Mucosa of descending colon (tissue), 3 donors: ENCODE measurements around the gene BHMT2. TPM values are rescaled to one million over a fixed set of nuclear protein-coding genes. Genes with fewer than 3 reads are reported as not detected.

Experiments used
- ATAC-seq: fragments of 200-7000 bp; cut with Tn5 transposase; one replicate; pipeline ENCODE4 v1.9.1; 2020; ENCODE audit warnings: mild to moderate bottlenecking, moderate library complexity
- DNase-seq, 3 donors: peaks; one replicate each; pipeline ENCODE4 v3.0.0-alpha.2; 2020
- H3K36me3 ChIP-seq: fragments of 200-600 bp; one replicate; pipeline ENCODE4 v1.8.0; 2021; ENCODE audit warnings: low read depth, mild to moderate bottlenecking
- H3K4me1 ChIP-seq: fragments of 200-600 bp; one replicate; pipeline ENCODE4 v1.8.0; 2021; ENCODE audit warnings: low read depth, mild to moderate bottlenecking
- H3K4me3 ChIP-seq: fragments of 200-600 bp; one replicate; pipeline ENCODE4 v1.8.0; 2021; ENCODE audit warnings: mild to moderate bottlenecking
- H3K9me3 ChIP-seq: fragments of 200-600 bp; one replicate; pipeline ENCODE4 v1.8.0; 2021; ENCODE audit warnings: mild to moderate bottlenecking
- intact Hi-C, 2 donors: fragments of 100-400 bp; cut with DNase I in 1 of 2; cut with micrococcal nuclease in 1 of 2; formaldehyde crosslinking; loops; one replicate each; pipeline versions ENCODE4 v1.11.0 to v1.11.1; 2022; cut with DNase I, micrococcal nuclease
- total RNA-seq, 3 donors: library from RNA; stranded (reverse); fragmentation: NEBNext Ultra II Directional in 2 of 3; extraction: Animal tissue kit (Norgen Biotek cat#: 25700) in 2 of 3; gene quantifications; one replicate each; pipeline versions ENCODE4 v1.2.1 to v1.2.4, GENCODE V29; 2021 to 2023
- TF ChIP-seq, protein P1 (sequence below): fragments of 200-600 bp; IDR thresholded peaks from one replicate; pipeline ENCODE4 v1.8.0; 2022; ENCODE audit warnings: antibody characterized with exemption, mild to moderate bottlenecking
- donor health status: DM: no; HTN: no; CAD: no; lungs with moderate emphysema.
- donor health status: DM: no; HTN: no; CAD: no.
- donor health status: DM: no; HTN: yes; CAD: no.

The BHMT2 gene
- total RNA-seq, 3 donors from 2014 or later: 0.49 to 17.7 (median 0.70) TPM

DNA sequence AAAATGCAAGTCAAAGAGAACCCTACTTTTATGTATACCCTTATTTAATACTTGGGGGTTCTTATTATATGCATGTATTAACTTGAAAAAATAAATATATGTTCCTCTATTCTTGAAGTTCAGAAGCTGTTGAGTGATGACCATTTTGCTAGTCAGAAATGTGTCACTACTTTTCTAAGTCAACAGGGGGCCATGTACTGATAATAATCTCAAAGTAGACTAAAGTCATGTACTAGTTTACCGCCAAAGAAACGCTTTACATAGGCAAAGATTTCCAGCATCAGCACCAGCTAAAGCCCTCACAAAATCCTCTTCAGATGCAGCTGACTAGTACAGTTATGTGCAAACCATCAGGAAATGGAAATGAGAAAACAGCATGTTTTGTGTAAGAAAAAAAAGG, 36.3 kb downstream of the BHMT2 start:
- intact Hi-C loops: no loop called here
- no peak for DNase-seq
- Histone ChIP-seq H3K9me3 (no peaks in the 10 kb centered on the region), H3K36me3 (no peaks in the 10 kb centered on the region), H3K4me1 (no peaks in the 10 kb centered on the region), H3K4me3 (no peak overlapping the region)
- TF ChIP-seq, protein P1, sequence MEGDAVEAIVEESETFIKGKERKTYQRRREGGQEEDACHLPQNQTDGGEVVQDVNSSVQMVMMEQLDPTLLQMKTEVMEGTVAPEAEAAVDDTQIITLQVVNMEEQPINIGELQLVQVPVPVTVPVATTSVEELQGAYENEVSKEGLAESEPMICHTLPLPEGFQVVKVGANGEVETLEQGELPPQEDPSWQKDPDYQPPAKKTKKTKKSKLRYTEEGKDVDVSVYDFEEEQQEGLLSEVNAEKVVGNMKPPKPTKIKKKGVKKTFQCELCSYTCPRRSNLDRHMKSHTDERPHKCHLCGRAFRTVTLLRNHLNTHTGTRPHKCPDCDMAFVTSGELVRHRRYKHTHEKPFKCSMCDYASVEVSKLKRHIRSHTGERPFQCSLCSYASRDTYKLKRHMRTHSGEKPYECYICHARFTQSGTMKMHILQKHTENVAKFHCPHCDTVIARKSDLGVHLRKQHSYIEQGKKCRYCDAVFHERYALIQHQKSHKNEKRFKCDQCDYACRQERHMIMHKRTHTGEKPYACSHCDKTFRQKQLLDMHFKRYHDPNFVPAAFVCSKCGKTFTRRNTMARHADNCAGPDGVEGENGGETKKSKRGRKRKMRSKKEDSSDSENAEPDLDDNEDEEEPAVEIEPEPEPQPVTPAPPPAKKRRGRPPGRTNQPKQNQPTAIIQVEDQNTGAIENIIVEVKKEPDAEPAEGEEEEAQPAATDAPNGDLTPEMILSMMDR: no peak
- ATAC-seq: no peak

DNA sequence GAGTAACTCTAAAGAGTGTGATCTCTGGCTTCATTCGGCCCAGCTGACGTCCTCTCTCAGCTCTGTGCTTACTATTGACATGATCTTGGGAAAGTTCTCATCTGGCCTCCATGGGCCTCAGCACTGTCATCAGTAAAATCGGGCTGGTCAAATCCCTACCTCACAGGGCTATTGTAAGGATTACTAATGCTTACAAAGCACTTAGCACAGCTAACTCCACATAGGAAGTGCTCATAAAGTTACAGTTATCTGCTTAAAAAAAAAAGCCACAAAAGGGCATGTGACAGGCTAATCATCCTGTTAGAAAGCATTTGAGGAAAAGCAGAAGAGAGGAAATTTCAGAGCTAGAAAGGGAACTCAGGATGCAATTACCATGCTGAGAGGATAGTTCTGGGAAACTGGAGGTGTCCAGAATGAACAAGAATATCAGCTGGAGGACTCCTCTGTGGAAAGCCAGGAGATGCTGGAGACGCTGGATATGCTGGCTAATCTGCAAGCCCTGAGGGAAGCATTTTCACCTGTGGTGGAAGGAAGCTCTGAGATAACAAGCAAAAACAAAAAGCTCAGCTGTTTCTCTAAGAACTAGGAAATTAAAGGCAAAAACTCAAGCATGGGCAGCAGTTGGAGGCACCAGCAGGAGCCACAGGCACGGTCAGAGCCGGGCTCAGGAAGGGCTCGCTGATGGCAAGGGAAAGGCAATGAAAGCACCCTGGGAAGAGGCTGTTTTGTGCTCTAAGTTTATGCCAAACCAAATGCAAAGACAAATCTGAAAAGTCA, 37.6 kb downstream of the BHMT2 start:
- Histone ChIP-seq H3K36me3 (no peaks in the 10 kb centered on the region), H3K4me1 (peaks cover 3% of the 10 kb centered on the region), H3K4me3 (no peak overlapping the region), H3K9me3 (no peaks in the 10 kb centered on the region)
- ATAC-seq: peak; percentile 21
- intact Hi-C loops: no loop called here
- DNase-seq: no peak
- TF ChIP-seq, protein P1: no peak

DNA sequence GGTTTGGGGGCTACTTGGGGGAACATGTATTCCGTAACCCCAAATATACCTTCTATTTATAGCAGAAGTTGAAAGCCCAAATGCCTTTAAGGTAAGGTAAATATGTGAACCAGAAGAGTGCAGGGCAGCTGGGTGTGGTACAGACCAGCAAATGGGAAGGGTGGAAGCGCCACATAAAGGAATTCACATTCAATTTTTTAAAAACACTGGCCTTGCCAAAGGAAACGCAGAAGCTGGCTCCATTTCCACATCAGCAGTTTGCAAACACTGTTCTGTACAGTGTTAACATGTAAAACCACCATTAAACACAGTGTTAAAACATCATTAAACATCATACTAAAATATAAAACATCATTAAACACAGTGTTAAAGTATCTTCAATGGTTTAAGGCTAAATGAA, 38.5 kb downstream of the BHMT2 start:
- intact Hi-C loops: no loop called here
- H3K9me3 ChIP-seq: no peaks in the 10 kb centered on the region
- DNase-seq (no peak), ATAC-seq (no peak)
- no peak overlapping the region for H3K4me3 ChIP-seq
- H3K4me1 ChIP-seq: peaks cover 3% of the 10 kb centered on the region
- H3K36me3 ChIP-seq: no peaks in the 10 kb centered on the region
- TF ChIP-seq, protein P1: no peak

DNA sequence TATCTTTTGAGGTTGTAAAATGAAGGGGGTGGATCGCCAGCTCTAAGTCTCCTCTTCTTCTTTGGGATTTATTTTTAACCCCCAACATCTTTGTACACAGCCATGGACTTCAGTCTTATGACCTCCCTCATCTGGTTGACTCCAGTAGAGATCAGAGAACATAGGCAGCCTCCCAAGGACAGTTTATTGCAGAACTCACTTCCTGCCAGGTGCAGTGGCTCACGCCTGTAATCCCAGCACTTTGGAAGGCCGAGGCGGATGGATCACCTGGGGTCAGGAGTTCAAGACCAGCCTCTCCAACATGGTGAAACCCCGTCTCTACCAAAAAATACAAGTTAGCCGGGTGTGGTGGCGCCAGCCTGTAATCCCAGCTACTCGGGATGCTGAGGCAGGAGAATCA, 39.2 kb downstream of the BHMT2 start:
- no peaks in the 10 kb centered on the region for H3K36me3 ChIP-seq
- TF ChIP-seq, protein P1: no peak
- DNase-seq (no peak), ATAC-seq (no peak)
- no peak overlapping the region for H3K4me3 ChIP-seq
- intact Hi-C loops: no loop called here
- H3K4me1 ChIP-seq: peaks cover 3% of the 10 kb centered on the region
- no peaks in the 10 kb centered on the region for H3K9me3 ChIP-seq

DNA sequence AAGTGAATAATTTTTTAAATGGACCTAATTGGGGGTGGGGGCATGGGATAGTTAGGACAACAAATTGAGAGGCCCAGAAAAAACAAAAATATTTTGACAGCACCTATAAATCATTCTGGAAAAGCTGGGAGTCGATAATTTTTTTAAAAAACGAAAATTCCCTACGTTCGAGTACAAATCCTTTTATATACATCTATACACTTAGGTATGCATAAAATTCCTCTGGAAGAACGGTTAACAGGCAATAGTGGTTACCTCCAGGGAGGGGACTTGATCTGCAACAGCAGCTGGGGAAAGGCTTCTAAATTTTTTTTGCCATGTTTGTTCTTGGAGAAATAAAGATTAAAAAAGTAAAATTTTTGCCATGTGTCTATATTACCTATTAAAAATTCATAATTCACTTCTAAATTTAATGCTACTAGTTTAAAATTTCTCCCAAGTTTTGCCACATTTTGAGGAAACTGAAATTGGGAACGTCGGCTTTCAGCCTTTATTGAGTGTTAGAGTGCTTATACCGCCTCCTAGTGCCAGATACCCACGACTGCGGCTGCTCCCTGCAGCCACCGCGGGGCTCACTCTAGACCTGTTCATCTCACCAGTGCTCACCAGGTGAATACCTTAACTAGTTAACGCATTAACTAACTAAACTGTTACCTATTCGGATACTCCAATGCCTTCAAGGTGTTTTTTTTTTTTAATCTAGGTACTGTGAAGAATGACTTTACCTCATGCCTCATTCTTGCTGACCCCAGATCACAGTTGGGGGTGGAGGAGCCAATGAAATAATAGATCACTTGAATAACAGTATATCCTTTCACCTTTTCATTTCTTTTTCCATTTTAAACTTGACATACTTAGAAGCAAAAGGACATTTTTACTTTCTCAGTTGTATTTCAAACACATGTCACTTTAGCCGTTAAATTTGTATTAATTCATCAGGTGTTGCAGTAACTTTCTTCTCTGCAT, 40.2 kb downstream of the BHMT2 start:
- DNase-seq: peak in 2 of 3 donors; percentile 35 to 51
- TF ChIP-seq, protein P1: no peak
- intact Hi-C loops: no loop called here
- H3K4me3 ChIP-seq: no peak overlapping the region
- no peaks in the 10 kb centered on the region for H3K9me3 ChIP-seq
- H3K4me1 ChIP-seq: peaks cover 3% of the 10 kb centered on the region
- ATAC-seq: no peak
- no peaks in the 10 kb centered on the region for H3K36me3 ChIP-seq
